Astrocyte (in vitro differentiated cells and primary cell): Measurements from ENCODE around the gene SERPINB6. TPM values are rescaled to one million over a fixed set of nuclear protein-coding genes. Genes with fewer than 3 reads are reported as not detected.

Source experiments
- DNase-seq: peaks from one replicate; pipeline ENCODE4 v3.0.0-alpha.2; 2010; ENCODE audit warnings: low read depth
- FAIRE-seq: peaks from 2 replicates; lab custom pipeline; 2011; peaks lifted over from hg19 to GRCh38; lab: Jason Lieb, UNC
- H2AFZ ChIP-seq: 2 replicates; pipeline ENCODE4 v1.6.0; 2012; ENCODE audit warnings: low read depth, low read length, inconsistent platforms
- H3K27ac ChIP-seq: 2 replicates; pipeline ENCODE4 v1.5.1; 2011; ENCODE audit warnings: low read depth, low read length, inconsistent platforms
- H3K27me3 ChIP-seq: 2 replicates; pipeline ENCODE4 v1.6.0; 2011; ENCODE audit warnings: low read length, inconsistent platforms; ENCODE audit not compliant: insufficient read depth
- H3K36me3 ChIP-seq: 2 replicates; pipeline ENCODE4 v1.5.1; 2011; ENCODE audit warnings: low read length, inconsistent platforms; ENCODE audit not compliant: insufficient read depth
- H3K4me1 ChIP-seq: 2 replicates; pipeline ENCODE4 v1.5.1; 2011; ENCODE audit warnings: low read length, inconsistent platforms; ENCODE audit not compliant: insufficient read depth
- H3K4me2 ChIP-seq: 2 replicates; pipeline ENCODE4 v1.6.0; 2012; ENCODE audit warnings: low read length, inconsistent platforms
- H3K4me3 ChIP-seq: 2 replicates; pipeline ENCODE4 v1.5.1; 2011; ENCODE audit warnings: low read depth, mild to moderate bottlenecking, low read length, inconsistent platforms; ENCODE audit not compliant: insufficient read depth
- H3K79me2 ChIP-seq: 2 replicates; pipeline ENCODE4 v1.6.0; 2012; ENCODE audit warnings: mild to moderate bottlenecking, low read length, inconsistent platforms; ENCODE audit not compliant: insufficient read depth
- H3K9ac ChIP-seq: 2 replicates; pipeline ENCODE4 v1.6.0; 2012; ENCODE audit warnings: mild to moderate bottlenecking, low read length, inconsistent platforms
- H3K9me3 ChIP-seq: 2 replicates; pipeline ENCODE4 v1.5.1; 2012; ENCODE audit warnings: low read depth, mild to moderate bottlenecking, low read length, inconsistent platforms; ENCODE audit not compliant: insufficient read depth
- H4K20me1 ChIP-seq: 2 replicates; pipeline ENCODE4 v1.6.0; 2012; ENCODE audit warnings: low read length, inconsistent platforms; ENCODE audit not compliant: insufficient read depth
- H3K27ac Mint-ChIP-seq: one replicate; pipeline ENCODE4 v1.8.0; 2021; ENCODE audit warnings: mild to moderate bottlenecking, mixed read lengths; ENCODE audit not compliant: unreplicated experiment
- H3K27me3 Mint-ChIP-seq: one replicate; pipeline ENCODE4 v1.8.0; 2021; ENCODE audit warnings: low read depth, mixed read lengths; ENCODE audit not compliant: unreplicated experiment
- H3K36me3 Mint-ChIP-seq: one replicate; pipeline ENCODE4 v1.8.0; 2021; ENCODE audit warnings: low read depth, mixed read lengths; ENCODE audit not compliant: unreplicated experiment
- H3K4me1 Mint-ChIP-seq: one replicate; pipeline ENCODE4 v1.8.0; 2021; ENCODE audit warnings: low read depth, mixed read lengths; ENCODE audit not compliant: unreplicated experiment
- H3K4me3 Mint-ChIP-seq: one replicate; pipeline ENCODE4 v1.8.0; 2021; ENCODE audit warnings: mild to moderate bottlenecking, moderate library complexity, mixed read lengths; ENCODE audit not compliant: unreplicated experiment
- H3K9me3 Mint-ChIP-seq: one replicate; pipeline ENCODE4 v1.8.0; 2021; ENCODE audit warnings: mild to moderate bottlenecking, mixed read lengths; ENCODE audit not compliant: unreplicated experiment
- CTCF ChIP-seq: IDR thresholded peaks from 2 replicates; pipeline ENCODE4 v1.5.1; 2011; ENCODE audit warnings: low read depth, mild to moderate bottlenecking, inconsistent platforms, low read length, moderate library complexity; ENCODE audit not compliant: insufficient read depth
- EZH2 ChIP-seq: IDR thresholded peaks from 2 replicates; pipeline ENCODE4 v1.6.1; 2012; ENCODE audit warnings: mild to moderate bottlenecking, low read length, inconsistent platforms; ENCODE audit not compliant: insufficient read depth
- total RNA-seq: library from RNA; stranded (reverse); gene quantifications from 2 replicates; pipeline ENCODE4 v1.2.1, GENCODE V29; 2021

SERPINB6 gene
- total RNA-seq, 1 donor from 2014 or later = 68.4 TPM

GRCh38 chr6:3013486-3013885, 42.1 kb upstream of the SERPINB6 start:
- Mint-ChIP-seq H3K27me3 (no peaks in the 10 kb centered on the region), H3K9me3 (peaks cover 22% of the 10 kb centered on the region), H3K4me1 (peaks cover 5% of the 10 kb centered on the region), H3K4me3 (no peak overlapping the region), H3K27ac (no peak overlapping the region), H3K36me3 (peaks cover 54% of the 10 kb centered on the region)
- H3K4me3 ChIP-seq = no peak overlapping the region
- TF ChIP-seq CTCF (no peak), EZH2 (no peak)
- H3K27me3 ChIP-seq = no peaks in the 10 kb centered on the region
- H3K9me3 ChIP-seq = peaks cover 5% of the 10 kb centered on the region
- H2AFZ ChIP-seq = no peak overlapping the region
- peaks cover 16% of the 10 kb centered on the region for H3K36me3 ChIP-seq
- H3K4me2 ChIP-seq = peak overlapping the region; percentile 5
- H3K27ac ChIP-seq = no peak overlapping the region
- no peak overlapping the region for H3K9ac ChIP-seq
- DNase-seq (peak; percentile 32), FAIRE-seq (no peak)
- H3K4me1 ChIP-seq = peaks cover 8% of the 10 kb centered on the region
- no peaks in the 10 kb centered on the region for H3K79me2 ChIP-seq
- no peaks in the 10 kb centered on the region for H4K20me1 ChIP-seq

GRCh38 chr6:3011592-3011991, 40.2 kb upstream of the SERPINB6 start:
- no peak overlapping the region for H2AFZ ChIP-seq
- DNase-seq (no peak), FAIRE-seq (no peak)
- no peak overlapping the region for H3K27ac Mint-ChIP-seq
- H3K4me3 ChIP-seq = no peak overlapping the region
- H3K4me3 Mint-ChIP-seq = no peak overlapping the region
- H3K4me1 Mint-ChIP-seq = peaks cover 5% of the 10 kb centered on the region
- peaks cover 5% of the 10 kb centered on the region for H3K9me3 ChIP-seq
- no peaks in the 10 kb centered on the region for H3K27me3 Mint-ChIP-seq
- H3K4me1 ChIP-seq = peaks cover 8% of the 10 kb centered on the region
- TF ChIP-seq CTCF (no peak), EZH2 (no peak)
- peaks cover 19% of the 10 kb centered on the region for H3K36me3 ChIP-seq
- no peak overlapping the region for H3K9ac ChIP-seq
- H3K4me2 ChIP-seq = no peak overlapping the region
- H3K27me3 ChIP-seq = no peaks in the 10 kb centered on the region
- H3K9me3 Mint-ChIP-seq = peaks cover 22% of the 10 kb centered on the region
- no peaks in the 10 kb centered on the region for H3K79me2 ChIP-seq
- peaks cover 46% of the 10 kb centered on the region for H3K36me3 Mint-ChIP-seq
- H4K20me1 ChIP-seq = no peaks in the 10 kb centered on the region
- H3K27ac ChIP-seq = no peak overlapping the region

DNA sequence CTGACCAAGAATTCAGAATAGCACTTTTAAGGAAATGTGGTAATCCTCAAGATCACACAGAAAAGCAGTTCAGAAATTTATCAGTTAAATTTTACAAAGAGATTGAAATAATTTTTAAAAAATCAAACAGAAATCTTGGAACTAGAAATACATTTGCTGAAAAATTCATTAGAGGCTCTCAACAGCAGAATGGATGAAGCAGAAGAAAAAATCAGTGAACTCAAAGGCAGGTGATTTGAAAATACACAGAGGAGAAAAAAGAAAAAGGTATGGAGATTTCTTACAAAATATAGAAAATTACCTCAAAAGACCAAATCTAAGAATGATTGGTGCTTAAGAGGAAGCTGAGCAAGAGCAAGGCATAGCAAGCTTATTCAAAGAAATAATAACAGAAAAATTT, 39.8 kb upstream of the SERPINB6 start:
- peaks cover 22% of the 10 kb centered on the region for H3K9me3 Mint-ChIP-seq
- Histone ChIP-seq H3K79me2 (no peaks in the 10 kb centered on the region), H3K27ac (no peak overlapping the region), H3K36me3 (peaks cover 19% of the 10 kb centered on the region), H3K4me3 (no peak overlapping the region), H3K27me3 (no peaks in the 10 kb centered on the region), H3K4me1 (peaks cover 8% of the 10 kb centered on the region), H4K20me1 (no peaks in the 10 kb centered on the region), H3K9me3 (peaks cover 5% of the 10 kb centered on the region), H2AFZ (no peak overlapping the region), H3K9ac (no peak overlapping the region), H3K4me2 (no peak overlapping the region)
- no peak overlapping the region for H3K4me3 Mint-ChIP-seq
- H3K27me3 Mint-ChIP-seq = no peaks in the 10 kb centered on the region
- no peak overlapping the region for H3K27ac Mint-ChIP-seq
- H3K4me1 Mint-ChIP-seq = peaks cover 5% of the 10 kb centered on the region
- FAIRE-seq = no peak
- no peak for DNase-seq
- TF ChIP-seq EZH2 (no peak), CTCF (no peak)
- peaks cover 48% of the 10 kb centered on the region for H3K36me3 Mint-ChIP-seq
